GM18951 (cell line): ENCODE data around the gene YEATS4.
"Not testable (repeated sequence)": the region's sequence is repeated elsewhere in the genome, so short reads cannot be mapped to it uniquely, and the experiment has no call there.

Experiments used
- POLR2A ChIP-seq: IDR thresholded peaks from 4 replicates; pipeline ENCODE4 v1.6.1; 2011; ENCODE audit warnings: mild to moderate bottlenecking; ENCODE audit not compliant: insufficient read length, insufficient read depth; ENCODE audit errors: extremely low read depth
- in situ Hi-C: fragments of 300-500 bp; cut with MboI; formaldehyde crosslinking; loops from one replicate; pipeline ENCODE4 v1.12.0; 2022; ENCODE audit warnings: low sequenced_read_pairs, mixed read lengths, inconsistent platforms; ENCODE audit not compliant: unreplicated experiment

The YEATS4 gene

DNA sequence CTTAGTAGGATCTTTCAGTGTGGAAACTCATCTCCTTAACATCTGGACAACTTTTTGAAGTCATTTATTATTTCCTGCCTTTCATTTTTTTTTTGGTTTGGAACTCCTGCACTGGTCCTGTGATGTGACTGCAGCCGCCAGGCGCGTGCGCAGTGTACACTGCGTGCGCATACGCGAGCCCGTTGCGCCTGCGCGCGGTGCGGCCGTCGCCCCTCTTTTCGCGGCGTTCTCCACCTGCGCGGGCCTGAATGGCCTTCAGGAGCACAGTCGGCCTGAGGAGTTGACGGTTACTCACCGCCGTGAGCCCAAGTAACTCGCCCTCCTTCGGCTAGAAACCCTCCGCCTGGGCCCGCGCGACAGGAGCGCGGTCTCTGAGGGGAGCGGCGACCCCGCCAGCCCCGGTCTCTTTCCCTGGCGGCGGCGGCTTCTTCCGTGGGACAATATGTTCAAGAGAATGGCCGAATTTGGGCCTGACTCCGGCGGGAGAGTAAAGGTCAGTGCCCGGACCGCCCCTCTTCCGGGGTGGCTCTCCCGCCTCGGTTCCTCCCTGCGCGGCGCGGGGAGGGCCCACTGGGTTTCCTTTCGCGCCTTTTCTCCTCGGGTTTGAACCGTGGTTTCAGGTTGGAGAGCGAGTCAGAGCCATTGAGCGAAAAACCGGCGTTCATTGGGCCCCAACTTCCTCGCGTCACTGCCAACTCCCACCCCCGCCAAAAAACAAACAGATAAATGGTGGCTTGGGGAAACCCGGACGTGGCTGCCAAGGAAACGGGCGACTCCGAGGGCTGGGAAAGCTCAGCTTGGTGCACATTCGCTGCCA is at the start of gene YEATS4:
YEATS4 (plus strand) TSS at position 213 of the 817 bp plus-strand sequence; CDS start at position 443, 230 bp downstream.
- TF ChIP-seq POLR2A, result peak; percentile 77
- in situ Hi-C loops, result no loop called here

GRCh38 chr12:69313209-69313608 is 46.3 kb upstream of the YEATS4 start:
- in situ Hi-C loops, result no loop called here
- no peak for TF ChIP-seq POLR2A

- in situ Hi-C loops, result not testable (repeated sequence)
These were observed 42.8 kb upstream of the YEATS4 start for GRCh38 chr12:69316784-69317183.

DNA sequence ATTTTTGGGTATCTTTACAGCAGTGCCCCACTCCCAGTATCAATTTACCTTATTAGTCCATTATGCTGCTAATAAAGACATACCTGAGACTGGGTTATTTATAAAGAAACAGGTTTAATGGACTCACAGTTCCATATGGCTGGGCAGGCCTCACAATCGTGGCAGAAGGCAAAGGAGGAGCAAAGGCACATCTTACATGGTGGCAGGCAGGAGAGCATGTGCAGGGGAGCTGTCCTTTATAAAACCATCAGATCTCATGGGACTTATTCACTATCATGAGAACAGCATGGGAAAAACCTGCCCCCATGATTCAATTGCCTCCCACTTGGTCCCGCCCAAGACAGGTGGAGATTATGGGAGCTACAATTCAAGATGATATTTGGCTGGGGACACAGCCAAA is 42.3 kb upstream of the YEATS4 start:
- in situ Hi-C loops, result not testable (repeated sequence)

- TF ChIP-seq POLR2A, result no peak
- in situ Hi-C loops, result no loop called here
These were observed 41.3 kb upstream of the YEATS4 start for GRCh38 chr12:69318225-69318624.

GRCh38 chr12:69321351-69321750 is 38.2 kb upstream of the YEATS4 start:
- in situ Hi-C loops, result no loop called here
- no peak for TF ChIP-seq POLR2A

- in situ Hi-C loops, result no loop called here
- TF ChIP-seq POLR2A, result no peak
These were observed 34.6 kb upstream of the YEATS4 start for GRCh38 chr12:69324797-69325466.

GRCh38 chr12:69328426-69328825 is 31.1 kb upstream of the YEATS4 start:
- in situ Hi-C loops, result no loop called here
- no peak for TF ChIP-seq POLR2A

- in situ Hi-C loops, result no loop called here
- TF ChIP-seq POLR2A, result no peak
These were observed 29.7 kb upstream of the YEATS4 start for GRCh38 chr12:69329669-69330428.

GRCh38 chr12:69330475-69331473 is 28.8 kb upstream of the YEATS4 start:
- peak; percentile 23 for TF ChIP-seq POLR2A
- in situ Hi-C loops, result no loop called here

GRCh38 chr12:69331519-69331908 is 28.0 kb upstream of the YEATS4 start:
- TF ChIP-seq POLR2A, result no peak
- in situ Hi-C loops, result no loop called here

- in situ Hi-C loops, result no loop called here
- no peak for TF ChIP-seq POLR2A
These were observed 27.4 kb upstream of the YEATS4 start for GRCh38 chr12:69331909-69332684.
